VCaP (cell line): ENCODE measurements around the gene CYP1B1.
"Not testable (repeated sequence)": the region's sequence is repeated elsewhere in the genome, so short reads cannot be mapped to it uniquely, and the experiment has no call there.

Experiments
- H3K27ac ChIP-seq: fragments of 450-650 bp; 2 replicates; pipeline ENCODE4 v1.5.1; 2017
- CTCF ChIP-seq: fragments of 450-650 bp; conservative IDR thresholded peaks from 2 replicates; pipeline ENCODE4 v1.5.1; 2017; ENCODE audit warnings: mild to moderate bottlenecking, moderate library complexity

The CYP1B1 gene

GRCh38 chr2:38092196-38092902, 16.4 kb upstream of the CYP1B1 start:
- H3K27ac ChIP-seq: no peak overlapping the region
- no peak for TF ChIP-seq CTCF

GRCh38 chr2:38091760-38092159, 15.8 kb upstream of the CYP1B1 start:
- peak overlapping the region; percentile 29; the same call in 1 of the 2 replicates for H3K27ac ChIP-seq
- no peak for TF ChIP-seq CTCF

GRCh38 chr2:38090928-38091327, 15.0 kb upstream of the CYP1B1 start:
- H3K27ac ChIP-seq: peak overlapping the region; percentile 29
- no peak for TF ChIP-seq CTCF

- peak overlapping the region; percentile 29; the same call in 1 of the 2 replicates for H3K27ac ChIP-seq
Measured at GRCh38 chr2:38090212-38090611, 14.3 kb upstream of the CYP1B1 start.

- H3K27ac ChIP-seq: not testable (repeated sequence)
Measured at GRCh38 chr2:38085998-38086698, 10.2 kb upstream of the CYP1B1 start.

- H3K27ac ChIP-seq: not testable (repeated sequence)
Measured at GRCh38 chr2:38084556-38084955, 8.6 kb upstream of the CYP1B1 start.

- not testable (repeated sequence) for H3K27ac ChIP-seq
Measured at GRCh38 chr2:38082727-38083126, 6.8 kb upstream of the CYP1B1 start.

- TF ChIP-seq CTCF: no peak
- no peak overlapping the region for H3K27ac ChIP-seq
Measured at GRCh38 chr2:38080346-38080745, 4.4 kb upstream of the CYP1B1 start.

GRCh38 chr2:38079116-38080052, 3.4 kb upstream of the CYP1B1 start:
- no peak for TF ChIP-seq CTCF
- no peak overlapping the region for H3K27ac ChIP-seq
